HAP-1 (cell line): ENCODE data around the gene CNKSR2.

ENCODE experiments used
- DNase-seq, 2 experiments: peaks; one replicate each; pipeline ENCODE4 v3.0.0-alpha.2; 2016 to 2020; ENCODE audit warnings: low spot score in 2 of 2
- H3K27me3 ChIP-seq: fragments of 250-450 bp; sonication (Bioruptor Pico); 2 replicates; pipeline ENCODE4 v1.5.1; 2020; ENCODE audit warnings: low read depth, mild to moderate bottlenecking, moderate library complexity
- H3K36me3 ChIP-seq: fragments of 250-450 bp; sonication (Bioruptor Pico); replicated peaks from 2 replicates; pipeline ENCODE4 v1.5.1; 2020; ENCODE audit warnings: mild to moderate bottlenecking
- H3K4me1 ChIP-seq: fragments of 250-450 bp; sonication (Bioruptor Pico); 2 replicates; pipeline ENCODE4 v1.5.1; 2020; ENCODE audit warnings: mild to moderate bottlenecking
- H3K4me3 ChIP-seq: fragments of 250-450 bp; sonication (Bioruptor Pico); 2 replicates; pipeline ENCODE4 v1.5.1; 2020; ENCODE audit warnings: mild to moderate bottlenecking, moderate library complexity
- H3K9me3 ChIP-seq: fragments of 250-450 bp; sonication (Bioruptor Pico); 2 replicates; pipeline ENCODE4 v1.5.1; 2020; ENCODE audit warnings: mild to moderate bottlenecking, moderate library complexity
- in situ Hi-C: fragments of 300-500 bp; cut with MboI; formaldehyde crosslinking; loops from 3 replicates; pipeline ENCODE4 v1.14.3; 2020; ENCODE audit warnings: low sequenced_read_pairs, inconsistent platforms, mixed read lengths

The CNKSR2 gene

DNA sequence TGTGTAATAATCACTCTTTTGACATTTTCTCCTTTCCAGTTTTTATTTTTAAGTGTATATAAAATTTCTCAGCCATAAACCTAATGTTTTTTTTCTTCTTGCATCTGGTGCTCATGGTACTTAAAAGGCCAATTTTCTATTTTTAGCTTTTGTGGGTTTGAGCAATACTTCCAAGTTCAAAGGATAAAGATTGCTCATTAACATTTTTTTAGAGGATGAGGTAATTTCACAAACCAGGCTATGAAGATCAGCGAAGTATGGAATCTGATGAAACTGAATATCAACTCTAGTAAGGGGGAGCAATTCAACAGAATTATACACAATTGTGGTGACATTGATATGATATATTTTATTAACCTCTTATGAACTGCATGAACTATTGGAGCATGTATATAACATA lies 309.7 kb downstream of the CNKSR2 start:
- H3K4me1 ChIP-seq, result no peaks in the 10 kb centered on the region
- H3K36me3 ChIP-seq, result no peaks in the 10 kb centered on the region
- no peak for DNase-seq
- no peak overlapping the region for H3K4me3 ChIP-seq
- in situ Hi-C loops, result no loop called here
- no peaks in the 10 kb centered on the region; the same call in 1 of the 2 replicates for H3K27me3 ChIP-seq
- H3K9me3 ChIP-seq, result no peaks in the 10 kb centered on the region

- Histone ChIP-seq H3K27me3 (no peaks in the 10 kb centered on the region), H3K36me3 (no peaks in the 10 kb centered on the region), H3K4me3 (no peak overlapping the region), H3K4me1 (no peaks in the 10 kb centered on the region), H3K9me3 (no peaks in the 10 kb centered on the region)
- in situ Hi-C loops, result no loop called here
- DNase-seq, result no peak
Measured at GRCh38 chrX:21691512-21692018, 317.3 kb downstream of the CNKSR2 start.

GRCh38 chrX:21698272-21698671 lies 324.1 kb downstream of the CNKSR2 start:
- H3K9me3 ChIP-seq, result no peaks in the 10 kb centered on the region
- H3K4me3 ChIP-seq, result no peak overlapping the region
- H3K4me1 ChIP-seq, result no peaks in the 10 kb centered on the region
- DNase-seq, result no peak
- H3K36me3 ChIP-seq, result no peaks in the 10 kb centered on the region
- no peaks in the 10 kb centered on the region; the same call in 1 of the 2 replicates for H3K27me3 ChIP-seq
- in situ Hi-C loops, result no loop called here

DNA sequence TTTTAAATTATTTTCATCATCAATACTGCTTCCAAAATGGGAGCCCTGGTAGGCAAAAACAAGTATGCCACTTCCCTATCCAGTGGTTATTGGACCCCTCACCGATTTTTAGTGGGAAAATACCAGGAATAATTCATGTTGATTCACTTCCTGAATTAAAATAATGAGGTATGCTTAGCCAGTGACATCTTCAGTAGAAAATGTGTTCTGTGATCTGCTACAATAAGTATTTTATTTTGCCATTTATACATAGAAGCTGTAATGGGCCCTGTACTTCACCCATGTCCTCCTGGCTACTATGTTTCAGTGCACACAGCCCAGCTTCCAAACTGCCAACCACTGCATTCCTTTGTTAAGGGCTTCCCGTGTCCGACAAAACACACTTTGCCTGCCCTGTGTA lies 324.9 kb downstream of the CNKSR2 start:
- Histone ChIP-seq H3K9me3 (no peaks in the 10 kb centered on the region), H3K4me3 (no peak overlapping the region), H3K27me3 (no peaks in the 10 kb centered on the region; the same call in 1 of the 2 replicates), H3K4me1 (no peaks in the 10 kb centered on the region), H3K36me3 (no peaks in the 10 kb centered on the region)
- DNase-seq, result no peak
- in situ Hi-C loops, result no loop called here

DNA sequence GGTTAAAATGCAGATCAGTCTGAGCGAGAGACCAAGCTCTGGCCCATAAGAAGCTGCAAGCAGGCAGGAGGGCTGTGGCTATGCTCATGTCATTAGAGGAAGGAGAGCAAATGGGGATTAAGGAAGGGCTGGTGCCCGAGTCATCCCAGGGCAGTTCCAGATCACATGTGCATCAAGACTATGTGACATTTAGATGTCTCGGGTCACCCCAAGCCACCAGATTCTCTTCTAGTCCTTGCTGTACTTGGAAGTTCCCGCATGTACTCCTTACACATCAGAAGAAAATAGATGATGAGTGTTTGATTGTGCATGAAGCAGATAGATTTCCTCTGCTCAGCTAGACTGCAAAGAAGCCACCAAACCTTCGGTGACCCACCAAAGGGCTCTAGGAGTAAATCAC lies 326.1 kb downstream of the CNKSR2 start:
- H3K4me1 ChIP-seq, result no peaks in the 10 kb centered on the region
- H3K4me3 ChIP-seq, result no peak overlapping the region
- no peak for DNase-seq
- H3K36me3 ChIP-seq, result no peaks in the 10 kb centered on the region
- H3K9me3 ChIP-seq, result no peaks in the 10 kb centered on the region
- H3K27me3 ChIP-seq, result no peaks in the 10 kb centered on the region; the same call in 1 of the 2 replicates
- in situ Hi-C loops, result no loop called here

DNA sequence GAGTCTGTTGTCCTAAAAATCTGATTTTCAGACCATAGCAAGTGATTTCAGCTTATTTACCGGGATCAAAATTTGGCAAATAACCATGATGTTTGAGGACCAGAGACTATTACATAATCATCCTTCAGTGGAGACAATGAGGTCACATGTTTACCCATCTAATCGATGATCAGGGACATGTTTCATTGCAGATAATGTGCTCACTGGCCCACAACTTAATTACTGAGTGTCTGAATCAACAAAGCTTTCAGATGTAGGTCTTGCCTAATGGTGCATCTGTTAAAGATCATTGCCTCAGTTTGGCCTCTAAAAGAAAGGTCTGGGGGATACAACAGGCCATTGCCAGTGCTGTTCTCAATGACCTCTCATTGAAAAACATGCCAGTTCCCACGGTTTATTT lies 326.7 kb downstream of the CNKSR2 start:
- in situ Hi-C loops, result no loop called here
- no peaks in the 10 kb centered on the region for H3K4me1 ChIP-seq
- H3K9me3 ChIP-seq, result no peaks in the 10 kb centered on the region
- H3K4me3 ChIP-seq, result no peak overlapping the region
- DNase-seq, result no peak
- H3K27me3 ChIP-seq, result no peaks in the 10 kb centered on the region; the same call in 1 of the 2 replicates
- no peaks in the 10 kb centered on the region for H3K36me3 ChIP-seq

DNA sequence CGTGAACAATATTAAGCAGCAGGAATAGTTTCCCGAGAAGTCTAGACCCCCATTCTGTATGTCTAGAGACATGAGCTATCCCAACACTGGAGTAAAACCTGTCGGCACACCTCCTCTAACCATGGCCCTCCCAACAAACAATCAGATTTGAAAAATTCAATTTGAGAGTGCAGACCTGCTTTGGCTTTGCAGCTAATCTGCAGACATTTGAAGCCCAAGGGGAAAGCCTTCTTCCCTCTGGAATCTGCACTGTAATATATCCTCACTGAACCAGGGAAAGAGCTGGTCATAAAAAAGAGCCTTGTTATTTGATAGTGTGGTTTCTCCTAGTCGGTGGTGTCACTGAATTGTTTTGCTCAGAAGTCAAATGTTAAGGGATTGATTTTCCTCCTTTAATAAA lies 328.5 kb downstream of the CNKSR2 start:
- H3K36me3 ChIP-seq, result no peaks in the 10 kb centered on the region
- in situ Hi-C loops, result no loop called here
- DNase-seq, result no peak

More for the DNA sequence above, 328.5 kb downstream of the CNKSR2 start:
- H3K4me3 ChIP-seq, result no peak overlapping the region
- H3K27me3 ChIP-seq, result no peaks in the 10 kb centered on the region
- H3K4me1 ChIP-seq, result no peaks in the 10 kb centered on the region
- no peaks in the 10 kb centered on the region for H3K9me3 ChIP-seq
